Mesothelial cell of epicardium (in vitro differentiated cells): ENCODE data around the gene DNMBP. TPM values are rescaled to one million over a fixed set of nuclear protein-coding genes. Genes with fewer than 3 reads are reported as not detected.

Experiments used
- DNase-seq, 2 experiments: peaks; one replicate each; pipeline ENCODE4 v3.0.0; 2021; ENCODE audit warnings: low spot score in 2 of 2; ENCODE audit not compliant: unreplicated experiment in 2 of 2
- H3K27ac Mint-ChIP-seq: 2 replicates; pipeline ENCODE4 v1.8.0; 2021; ENCODE audit warnings: mixed read lengths
- H3K27me3 Mint-ChIP-seq: 2 replicates; pipeline ENCODE4 v1.8.0; 2021; ENCODE audit warnings: low read depth, mixed read lengths
- H3K36me3 Mint-ChIP-seq: 2 replicates; pipeline ENCODE4 v1.8.0; 2021; ENCODE audit warnings: mixed read lengths
- H3K4me1 Mint-ChIP-seq: 2 replicates; pipeline ENCODE4 v1.8.0; 2021; ENCODE audit warnings: mixed read lengths
- H3K4me3 Mint-ChIP-seq: 2 replicates; pipeline ENCODE4 v1.8.0; 2021; ENCODE audit warnings: mild to moderate bottlenecking, moderate library complexity, mixed read lengths
- H3K9me3 Mint-ChIP-seq: 2 replicates; pipeline ENCODE4 v1.8.0; 2021; ENCODE audit warnings: mixed read lengths
- total RNA-seq: library from RNA; stranded (reverse); gene quantifications from 3 replicates; pipeline ENCODE4 v1.2.1, GENCODE V29; 2021
- TF ChIP-seq, protein P1 (sequence below): fragments of 200-600 bp; sonication (generic); IDR thresholded peaks from one replicate; pipeline ENCODE4 v1.5.0; 2021; ENCODE audit warnings: antibody characterized with exemption; ENCODE audit not compliant: unreplicated experiment

DNMBP gene
- total RNA-seq, 1 donor from 2014 or later, result 35.8 TPM

- H3K9me3 Mint-ChIP-seq, result peaks cover 4% of the 10 kb centered on the region
- peaks cover 45% of the 10 kb centered on the region for H3K36me3 Mint-ChIP-seq
- no peak overlapping the region for H3K4me3 Mint-ChIP-seq
- DNase-seq, result no peak
- TF ChIP-seq, protein P1, sequence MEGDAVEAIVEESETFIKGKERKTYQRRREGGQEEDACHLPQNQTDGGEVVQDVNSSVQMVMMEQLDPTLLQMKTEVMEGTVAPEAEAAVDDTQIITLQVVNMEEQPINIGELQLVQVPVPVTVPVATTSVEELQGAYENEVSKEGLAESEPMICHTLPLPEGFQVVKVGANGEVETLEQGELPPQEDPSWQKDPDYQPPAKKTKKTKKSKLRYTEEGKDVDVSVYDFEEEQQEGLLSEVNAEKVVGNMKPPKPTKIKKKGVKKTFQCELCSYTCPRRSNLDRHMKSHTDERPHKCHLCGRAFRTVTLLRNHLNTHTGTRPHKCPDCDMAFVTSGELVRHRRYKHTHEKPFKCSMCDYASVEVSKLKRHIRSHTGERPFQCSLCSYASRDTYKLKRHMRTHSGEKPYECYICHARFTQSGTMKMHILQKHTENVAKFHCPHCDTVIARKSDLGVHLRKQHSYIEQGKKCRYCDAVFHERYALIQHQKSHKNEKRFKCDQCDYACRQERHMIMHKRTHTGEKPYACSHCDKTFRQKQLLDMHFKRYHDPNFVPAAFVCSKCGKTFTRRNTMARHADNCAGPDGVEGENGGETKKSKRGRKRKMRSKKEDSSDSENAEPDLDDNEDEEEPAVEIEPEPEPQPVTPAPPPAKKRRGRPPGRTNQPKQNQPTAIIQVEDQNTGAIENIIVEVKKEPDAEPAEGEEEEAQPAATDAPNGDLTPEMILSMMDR, result no peak
- no peaks in the 10 kb centered on the region for H3K4me1 Mint-ChIP-seq
- no peak overlapping the region for H3K27ac Mint-ChIP-seq
- no peaks in the 10 kb centered on the region for H3K27me3 Mint-ChIP-seq
Measured at GRCh38 chr10:99875473-99875872, 134.3 kb downstream of the DNMBP start.

- no peak for DNase-seq
- TF ChIP-seq, protein P1, result no peak
Measured at GRCh38 chr10:99874341-99875085, 135.2 kb downstream of the DNMBP start.

GRCh38 chr10:99873846-99874245 is 135.9 kb downstream of the DNMBP start:
- H3K27me3 Mint-ChIP-seq, result no peaks in the 10 kb centered on the region
- H3K4me3 Mint-ChIP-seq, result no peak overlapping the region
- H3K27ac Mint-ChIP-seq, result no peak overlapping the region
- TF ChIP-seq, protein P1, result no peak
- no peak for DNase-seq
- peaks cover 5% of the 10 kb centered on the region for H3K4me1 Mint-ChIP-seq
- peaks cover 4% of the 10 kb centered on the region for H3K9me3 Mint-ChIP-seq
- H3K36me3 Mint-ChIP-seq, result peaks cover 33% of the 10 kb centered on the region

More at GRCh38 chr10:99874341-99875085, 135.2 kb downstream of the DNMBP start:
- Mint-ChIP-seq H3K4me1 (peaks cover 3% of the 10 kb centered on the region), H3K27me3 (no peaks in the 10 kb centered on the region), H3K36me3 (peaks cover 36% of the 10 kb centered on the region), H3K4me3 (no peak overlapping the region), H3K9me3 (peaks cover 4% of the 10 kb centered on the region), H3K27ac (no peak overlapping the region)

DNA sequence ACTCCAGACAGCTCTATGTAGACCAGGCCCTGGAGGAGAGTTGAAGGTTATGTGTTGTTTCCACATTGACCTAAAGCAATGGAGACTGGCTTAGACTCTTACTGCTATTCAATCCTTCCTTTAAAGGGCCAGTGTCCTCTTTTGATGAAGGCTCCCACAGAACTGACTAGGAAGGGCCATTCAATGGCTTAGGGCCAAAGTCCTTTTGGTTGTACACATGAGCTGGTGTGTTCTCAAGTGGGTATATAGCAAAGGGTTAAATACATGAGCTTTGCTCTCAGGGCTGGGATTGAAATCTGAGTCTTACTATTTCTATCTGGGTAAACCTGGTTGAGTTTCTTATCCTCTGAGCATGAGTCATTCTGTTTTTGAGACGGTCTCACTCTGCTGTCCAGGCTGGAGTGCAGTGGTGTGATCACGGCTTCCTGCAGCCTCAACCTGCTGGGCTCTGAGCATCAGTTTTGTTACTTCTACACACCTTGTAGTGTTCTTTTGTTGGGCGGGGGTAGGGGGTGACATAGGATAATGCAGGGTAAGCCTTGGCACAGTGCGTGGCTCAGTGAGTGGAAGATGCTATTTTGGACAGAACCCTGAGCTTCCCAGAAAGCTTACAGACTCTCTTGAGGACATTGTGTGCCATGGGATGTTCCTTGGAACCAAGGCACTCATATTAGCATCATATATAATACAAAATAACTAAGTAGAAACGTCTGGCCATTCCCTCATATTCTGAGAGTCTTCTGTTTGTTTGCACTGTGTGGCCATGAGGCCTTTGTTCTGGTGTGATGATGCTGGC is 137.2 kb downstream of the DNMBP start:
- H3K36me3 Mint-ChIP-seq, result peaks cover 28% of the 10 kb centered on the region
- peaks cover 11% of the 10 kb centered on the region for H3K4me1 Mint-ChIP-seq
- H3K27ac Mint-ChIP-seq, result no peak overlapping the region
- DNase-seq, result no peak
- H3K9me3 Mint-ChIP-seq, result peaks cover 7% of the 10 kb centered on the region
- H3K4me3 Mint-ChIP-seq, result no peak overlapping the region
- H3K27me3 Mint-ChIP-seq, result no peaks in the 10 kb centered on the region
- TF ChIP-seq, protein P1, result no peak

DNA sequence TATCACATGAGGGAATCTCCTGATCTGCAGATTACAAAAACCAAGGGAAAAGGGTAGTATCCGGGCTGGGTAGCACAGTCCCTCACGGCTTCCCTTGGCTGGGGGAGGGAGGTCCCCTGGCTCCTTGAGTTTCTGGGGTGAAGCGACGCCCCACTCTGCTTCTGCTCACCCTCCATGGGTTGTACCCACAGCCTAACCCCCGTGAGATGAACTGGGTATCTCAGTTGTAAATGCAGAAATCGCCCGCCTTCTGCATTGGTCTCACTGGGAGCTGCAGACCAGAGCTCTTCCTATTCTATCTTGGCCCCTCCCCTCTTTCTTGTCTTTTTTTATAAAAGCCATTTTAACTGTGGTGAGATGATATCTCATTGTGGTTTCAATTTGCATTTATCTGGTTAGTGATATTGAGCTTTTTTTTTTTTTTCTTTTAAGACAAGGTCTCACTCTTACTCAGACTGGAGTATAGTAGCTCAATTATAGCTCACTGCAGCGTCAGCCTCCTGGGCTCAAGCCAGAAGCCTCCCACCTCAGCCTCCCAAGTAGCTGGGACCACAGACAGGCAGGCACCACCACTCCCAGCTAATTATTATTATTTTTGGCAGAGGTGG is 139.5 kb downstream of the DNMBP start:
- DNase-seq, result no peak
- Mint-ChIP-seq H3K9me3 (peaks cover 31% of the 10 kb centered on the region), H3K36me3 (peaks cover 9% of the 10 kb centered on the region), H3K27me3 (no peaks in the 10 kb centered on the region), H3K27ac (no peak overlapping the region), H3K4me3 (no peak overlapping the region), H3K4me1 (peaks cover 11% of the 10 kb centered on the region)
- TF ChIP-seq, protein P1, result no peak
